Endodermal cell (in vitro differentiated cells): Measurements from ENCODE around the gene PPP1R37. TPM values are rescaled to one million over a fixed set of nuclear protein-coding genes. Genes with fewer than 3 reads are reported as not detected.

Source experiments
- DNase-seq: peaks from one replicate; pipeline ENCODE4 v3.0.0-alpha.2; 2017
- H3K27ac ChIP-seq: 2 replicates; pipeline ENCODE4 v1.5.1; 2013; ENCODE audit warnings: mild to moderate bottlenecking, low read depth, low read length, moderate library complexity
- H3K27me3 ChIP-seq: 2 replicates; pipeline ENCODE4 v1.6.1; 2013; ENCODE audit warnings: mild to moderate bottlenecking, low read length, moderate library complexity; ENCODE audit not compliant: insufficient read depth, control insufficient read depth, poor library complexity, severe bottlenecking
- H3K36me3 ChIP-seq: 2 replicates; pipeline ENCODE4 v1.7.0; 2013; ENCODE audit warnings: mild to moderate bottlenecking, low read length, moderate library complexity; ENCODE audit not compliant: control insufficient read depth, insufficient read depth
- H3K4me1 ChIP-seq: one replicate; pipeline ENCODE4 v1.7.0; 2013; ENCODE audit warnings: low read length; ENCODE audit not compliant: control insufficient read depth, insufficient read depth
- H3K4me3 ChIP-seq: 2 replicates; pipeline ENCODE4 v1.5.1; 2013; ENCODE audit warnings: mild to moderate bottlenecking, low read length, moderate library complexity
- H3K9ac ChIP-seq: 2 replicates; pipeline ENCODE4 v1.6.1; 2013; ENCODE audit warnings: mild to moderate bottlenecking, low read length, moderate library complexity; ENCODE audit not compliant: poor library complexity, severe bottlenecking; ENCODE audit errors: extremely low read depth
- H3K9me3 ChIP-seq: 2 replicates; pipeline ENCODE4 v1.6.1; 2013; ENCODE audit warnings: mild to moderate bottlenecking, low read length, moderate library complexity; ENCODE audit not compliant: control insufficient read depth
- H3K27ac Mint-ChIP-seq: 2 replicates; pipeline ENCODE4 v1.8.0; 2020; ENCODE audit warnings: mixed read lengths
- H3K27me3 Mint-ChIP-seq: 2 replicates; pipeline ENCODE4 v1.8.0; 2021; ENCODE audit warnings: mild to moderate bottlenecking, mixed read lengths; ENCODE audit not compliant: insufficient read depth
- H3K36me3 Mint-ChIP-seq: 2 replicates; pipeline ENCODE4 v1.8.0; 2020; ENCODE audit warnings: low read depth, mixed read lengths
- H3K4me1 Mint-ChIP-seq: 2 replicates; pipeline ENCODE4 v1.8.0; 2020; ENCODE audit warnings: mixed read lengths
- H3K4me3 Mint-ChIP-seq: 2 replicates; pipeline ENCODE4 v1.8.0; 2020; ENCODE audit warnings: mild to moderate bottlenecking, moderate library complexity, mixed read lengths
- H3K9me3 Mint-ChIP-seq: 2 replicates; pipeline ENCODE4 v1.8.0; 2020; ENCODE audit warnings: mild to moderate bottlenecking, mixed read lengths
- WGBS, 2 experiments: methylation state at CpG; one replicate each; pipeline versions ENCODE4 v1.1.5 to v1.1.7; 2013; ENCODE audit warnings: missing lambda C conversion rate in 2 of 2, mixed read lengths in 1 of 2; ENCODE audit not compliant: insufficient coverage in 1 of 2, insufficient read length in 1 of 2; 5-methylcytosine and 5-hydroxymethylcytosine counted together
- total RNA-seq, 2 donors: library from RNA; stranded (reverse); fragmentation: NEBNext Ultra II Directional in 1 of 2; extraction: Animal tissue kit (Norgen Biotek cat#: 25700) in 1 of 2; gene quantifications; 2 replicates in 1 of 2; 3 replicates in 1 of 2; pipeline ENCODE4 v1.2.1, GENCODE V29; 2021
- TF ChIP-seq, protein P1 (sequence below): fragments of 200-600 bp; sonication (generic); conservative IDR thresholded peaks from 2 replicates; pipeline ENCODE4 v1.5.0; 2021; ENCODE audit warnings: antibody characterized with exemption, mild to moderate bottlenecking

Gene PPP1R37
- total RNA-seq, 2 donors from 2014 or later, result 23.6 to 32.5 TPM

DNA sequence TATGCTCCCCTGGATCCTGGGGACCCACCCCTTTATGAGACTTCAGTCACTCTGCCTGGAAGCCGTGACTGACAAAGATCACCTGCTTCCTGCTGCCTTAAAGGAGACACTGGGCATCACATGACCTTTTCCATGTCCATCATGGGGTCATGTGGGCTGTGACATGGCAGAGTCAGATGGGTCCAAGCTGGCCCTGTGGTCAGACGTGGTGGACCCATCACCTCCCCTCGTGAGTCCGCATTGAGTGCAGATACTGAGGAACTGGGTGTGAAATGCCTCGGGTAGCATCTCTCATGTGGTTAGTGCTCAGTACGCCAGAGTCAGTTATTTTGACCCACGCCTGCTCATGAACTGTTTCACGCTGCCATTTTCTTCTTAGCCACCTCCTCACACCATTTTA, 40.7 kb downstream of the PPP1R37 start:
- Mint-ChIP-seq H3K27me3 (no peaks in the 10 kb centered on the region), H3K27ac (no peak overlapping the region), H3K9me3 (no peaks in the 10 kb centered on the region), H3K4me3 (no peak overlapping the region), H3K4me1 (peaks cover 13% of the 10 kb centered on the region), H3K36me3 (no peaks in the 10 kb centered on the region)
- 96 to 99% methylated on average over 8 of the region's 8 CpGs for WGBS, 2 experiments
- H3K27me3 ChIP-seq, result no peaks in the 10 kb centered on the region
- H3K9ac ChIP-seq, result no peak overlapping the region
- peaks cover 4% of the 10 kb centered on the region for H3K36me3 ChIP-seq
- DNase-seq, result no peak
- TF ChIP-seq, protein P1, sequence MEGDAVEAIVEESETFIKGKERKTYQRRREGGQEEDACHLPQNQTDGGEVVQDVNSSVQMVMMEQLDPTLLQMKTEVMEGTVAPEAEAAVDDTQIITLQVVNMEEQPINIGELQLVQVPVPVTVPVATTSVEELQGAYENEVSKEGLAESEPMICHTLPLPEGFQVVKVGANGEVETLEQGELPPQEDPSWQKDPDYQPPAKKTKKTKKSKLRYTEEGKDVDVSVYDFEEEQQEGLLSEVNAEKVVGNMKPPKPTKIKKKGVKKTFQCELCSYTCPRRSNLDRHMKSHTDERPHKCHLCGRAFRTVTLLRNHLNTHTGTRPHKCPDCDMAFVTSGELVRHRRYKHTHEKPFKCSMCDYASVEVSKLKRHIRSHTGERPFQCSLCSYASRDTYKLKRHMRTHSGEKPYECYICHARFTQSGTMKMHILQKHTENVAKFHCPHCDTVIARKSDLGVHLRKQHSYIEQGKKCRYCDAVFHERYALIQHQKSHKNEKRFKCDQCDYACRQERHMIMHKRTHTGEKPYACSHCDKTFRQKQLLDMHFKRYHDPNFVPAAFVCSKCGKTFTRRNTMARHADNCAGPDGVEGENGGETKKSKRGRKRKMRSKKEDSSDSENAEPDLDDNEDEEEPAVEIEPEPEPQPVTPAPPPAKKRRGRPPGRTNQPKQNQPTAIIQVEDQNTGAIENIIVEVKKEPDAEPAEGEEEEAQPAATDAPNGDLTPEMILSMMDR, result no peak
- no peak overlapping the region for H3K27ac ChIP-seq
- no peak overlapping the region for H3K4me3 ChIP-seq
- no peaks in the 10 kb centered on the region for H3K4me1 ChIP-seq
- H3K9me3 ChIP-seq, result no peaks in the 10 kb centered on the region

DNA sequence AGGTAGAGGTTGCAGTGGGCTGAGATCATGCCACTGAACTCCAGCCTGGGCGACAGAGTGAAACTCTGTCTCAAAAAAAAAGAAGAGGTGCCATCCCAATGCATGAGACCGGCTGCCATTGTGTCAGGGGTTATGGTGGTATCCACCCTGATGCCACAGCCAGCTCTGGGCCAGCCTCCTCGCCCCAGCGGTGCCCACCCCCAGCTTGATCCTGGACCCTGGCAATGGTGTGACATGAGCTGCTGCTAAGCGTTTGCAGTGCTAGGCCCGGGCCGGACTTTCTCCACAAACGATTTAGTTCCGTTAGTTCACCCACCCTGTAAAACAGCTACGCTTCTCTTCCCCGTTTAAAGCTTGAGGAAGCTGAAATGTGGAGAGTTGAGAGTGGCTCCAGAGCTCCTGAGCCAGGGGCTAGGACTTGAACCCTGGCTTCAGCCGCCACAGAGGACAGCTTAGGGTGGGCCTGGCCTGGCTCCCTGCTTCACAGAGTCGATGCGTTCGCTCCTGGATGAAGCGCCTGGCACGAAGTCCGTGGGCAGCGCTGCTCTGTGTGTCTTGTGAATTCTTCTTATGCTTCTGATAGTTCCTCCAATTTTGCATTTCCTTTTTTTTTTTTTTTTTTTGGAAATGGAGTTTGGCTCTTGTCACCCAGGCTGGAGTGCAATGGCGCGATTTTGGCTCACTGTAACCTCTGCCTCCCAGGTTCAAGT, 42.4 kb downstream of the PPP1R37 start:
- no peaks in the 10 kb centered on the region for H3K9me3 Mint-ChIP-seq
- H3K4me1 Mint-ChIP-seq, result peaks cover 13% of the 10 kb centered on the region
- Histone ChIP-seq H3K36me3 (peaks cover 4% of the 10 kb centered on the region), H3K4me1 (no peaks in the 10 kb centered on the region), H3K27me3 (no peaks in the 10 kb centered on the region), H3K27ac (no peak overlapping the region), H3K4me3 (no peak overlapping the region), H3K9me3 (no peaks in the 10 kb centered on the region), H3K9ac (no peak overlapping the region)
- no peak overlapping the region for H3K4me3 Mint-ChIP-seq
- 97% methylated on average over 15 to 21 of the region's 21 CpGs for WGBS, 2 experiments
- H3K27me3 Mint-ChIP-seq, result no peaks in the 10 kb centered on the region
- H3K36me3 Mint-ChIP-seq, result peaks cover under 1% of the 10 kb centered on the region
- no peak overlapping the region for H3K27ac Mint-ChIP-seq
- DNase-seq, result no peak
- TF ChIP-seq, protein P1, result no peak

DNA sequence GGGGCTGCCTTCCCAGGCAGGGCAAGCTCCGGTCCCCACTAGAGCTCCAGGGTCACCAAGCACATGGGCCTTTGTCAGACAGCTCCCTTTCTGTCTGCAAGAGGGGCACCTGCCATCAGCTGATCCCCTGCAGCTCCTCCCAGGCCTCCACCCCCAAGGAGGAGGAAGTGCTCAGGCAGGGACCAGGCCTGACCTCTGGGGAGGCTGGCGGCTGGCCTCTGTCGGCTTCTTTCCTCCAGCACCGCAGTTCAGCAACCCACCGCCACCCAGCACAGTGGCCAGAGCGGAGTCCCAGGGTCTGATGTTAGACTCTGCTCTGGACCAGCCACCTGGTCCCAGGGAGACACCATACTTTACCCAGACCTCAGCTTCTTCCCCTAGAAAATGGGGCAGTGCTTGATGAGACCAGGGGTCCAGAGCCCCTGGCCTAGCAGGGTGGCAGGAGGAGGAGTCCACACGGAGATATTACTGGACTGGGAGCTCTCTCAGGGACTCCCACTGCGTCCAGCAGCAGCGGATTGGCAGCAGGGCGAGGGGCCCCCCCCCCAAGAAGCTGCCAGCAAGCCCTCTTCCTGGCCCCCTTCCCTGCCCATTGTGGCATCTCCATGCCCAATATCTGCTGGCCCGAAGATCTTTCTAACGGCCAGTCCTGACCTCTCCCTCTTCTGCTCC, 43.7 kb downstream of the PPP1R37 start:
- Mint-ChIP-seq H3K4me1 (peaks cover 9% of the 10 kb centered on the region), H3K36me3 (peaks cover 11% of the 10 kb centered on the region), H3K9me3 (no peaks in the 10 kb centered on the region), H3K27ac (peak overlapping the region; percentile 44), H3K4me3 (no peak overlapping the region), H3K27me3 (no peaks in the 10 kb centered on the region)
- no peaks in the 10 kb centered on the region for H3K9me3 ChIP-seq
- WGBS, 2 experiments, result 92 to 93% methylated on average over 5 to 12 of the region's 12 CpGs
- H3K36me3 ChIP-seq, result peaks cover 7% of the 10 kb centered on the region
- no peak overlapping the region for H3K9ac ChIP-seq
- H3K4me1 ChIP-seq, result no peaks in the 10 kb centered on the region
- DNase-seq, result peak; percentile 63
- TF ChIP-seq, protein P1, result no peak
- no peaks in the 10 kb centered on the region for H3K27me3 ChIP-seq
- H3K27ac ChIP-seq, result peak overlapping the region; percentile 34
- H3K4me3 ChIP-seq, result no peak overlapping the region
